Transverse colon (tissue), 3 donors: Measurements from ENCODE around the gene PANX2.

ENCODE experiments used
- CTCF ChIP-seq, 5 experiments: fragments of 200-600 bp in 3 of 5; fragments of 450-650 bp in 2 of 5; sonication (generic) in 3 of 5; IDR thresholded peaks; 1 replicate in 2 of 5; 2 replicates in 3 of 5; pipeline ENCODE4 v1.5.1; 2016 to 2017; ENCODE audit warnings: antibody characterized with exemption in 5 of 5, inconsistent platforms in 3 of 5, mild to moderate bottlenecking in 2 of 5, moderate library complexity in 1 of 5
- POLR2A ChIP-seq: fragments of 450-650 bp; IDR thresholded peaks from one replicate; pipeline ENCODE4 v1.6.1; 2016; ENCODE audit warnings: antibody characterized with exemption, mild to moderate bottlenecking, moderate library complexity

DNA sequence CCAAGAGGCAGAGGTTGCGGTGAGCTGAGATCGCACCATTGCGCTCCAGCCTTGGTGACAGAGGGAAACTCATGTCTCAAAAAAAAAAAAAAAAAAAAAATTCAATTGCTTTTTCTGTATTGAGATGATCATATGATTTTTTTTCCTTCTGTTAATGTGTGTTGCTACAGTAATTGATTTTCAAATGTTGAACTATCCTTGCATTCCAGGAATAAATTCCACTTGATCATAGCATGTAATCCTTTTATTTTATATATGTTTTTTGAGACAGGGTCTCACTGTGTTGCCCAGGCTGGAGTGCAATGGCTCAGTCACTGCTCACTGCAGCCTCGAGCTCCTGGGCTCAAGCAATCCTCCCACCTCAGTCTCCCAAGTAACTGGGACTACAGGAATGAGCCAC lies 47.4 kb upstream of the PANX2 start:
- no peak for TF ChIP-seq POLR2A
- no peak for TF ChIP-seq CTCF (IDR thresholded peaks at IDR 0.05)
